Epithelial cell of proximal tubule (primary cell): ENCODE measurements around the gene GID8. TPM values are rescaled to one million over a fixed set of nuclear protein-coding genes. Genes with fewer than 3 reads are reported as not detected.

Source experiments
- DNase-seq: peaks from one replicate; pipeline ENCODE4 v3.0.0-alpha.2; 2011; ENCODE audit warnings: low read depth
- H3K4me3 ChIP-seq: 2 replicates; pipeline ENCODE4 v1.5.1; 2011; ENCODE audit warnings: low read depth, mild to moderate bottlenecking, low read length
- CTCF ChIP-seq: conservative IDR thresholded peaks from 2 replicates; pipeline ENCODE4 v1.5.1; 2012; ENCODE audit warnings: low read depth, mild to moderate bottlenecking, low read length
- total RNA-seq: library from RNA; depleted of rRNA; stranded (reverse); fragments of >200 nt; gene quantifications from 2 replicates; pipeline ENCODE4 v1.2.3, GENCODE V29; 2015

The GID8 gene
- total RNA-seq, 1 donor from 2014 or later: 23.6 TPM

GRCh38 chr20:62923669-62924441, 14.1 kb upstream of the GID8 start:
- DNase-seq: no peak
- no peak for TF ChIP-seq CTCF
- H3K4me3 ChIP-seq: peak overlapping the region; percentile 92

GRCh38 chr20:62924442-62925075, 13.4 kb upstream of the GID8 start:
- no peak for DNase-seq
- peak overlapping the region; percentile 92 for H3K4me3 ChIP-seq
- TF ChIP-seq CTCF: no peak

- DNase-seq: no peak
- TF ChIP-seq CTCF: no peak
- peak overlapping the region; percentile 92 for H3K4me3 ChIP-seq
These were observed 12.9 kb upstream of the GID8 start for GRCh38 chr20:62925076-62925419.

GRCh38 chr20:62925420-62926228, 12.3 kb upstream of the GID8 start:
- H3K4me3 ChIP-seq: peak overlapping the region; percentile 92
- no peak for TF ChIP-seq CTCF
- DNase-seq: no peak

GRCh38 chr20:62926229-62927127, 11.5 kb upstream of the GID8 start, which contains the start of gene DIDO1:
TSS of gene DIDO1 (minus strand) at chr20:62926505.
- peak within 1 kb of the TSS; percentile 92 for H3K4me3 ChIP-seq
- no peak for DNase-seq
- peak; percentile 55 for TF ChIP-seq CTCF

GRCh38 chr20:62927128-62927705, 10.7 kb upstream of the GID8 start:
- H3K4me3 ChIP-seq: peak overlapping the region; percentile 92
- no peak for TF ChIP-seq CTCF
- no peak for DNase-seq
